BE2C (cell line): ENCODE data around the gene TLK2.

ENCODE experiments used
- DNase-seq: peaks from one replicate; pipeline ENCODE4 v3.0.0-alpha.2; 2020
- H3K27me3 ChIP-seq: fragments of 250-450 bp; sonication (Bioruptor Pico); 2 replicates; pipeline ENCODE4 v1.5.1; 2020; ENCODE audit warnings: mild to moderate bottlenecking
- H3K36me3 ChIP-seq: fragments of 250-450 bp; sonication (Bioruptor Pico); 2 replicates; pipeline ENCODE4 v1.5.1; 2020; ENCODE audit warnings: mild to moderate bottlenecking
- H3K4me1 ChIP-seq: fragments of 250-450 bp; sonication (Bioruptor Pico); 2 replicates; pipeline ENCODE4 v1.5.1; 2020
- H3K4me3 ChIP-seq: 2 replicates; pipeline ENCODE4 v1.5.1; 2011; ENCODE audit warnings: low read depth, low read length
- H3K9me3 ChIP-seq: fragments of 250-450 bp; sonication (Bioruptor Pico); 2 replicates; pipeline ENCODE4 v1.5.1; 2020
- CTCF ChIP-seq: IDR thresholded peaks from 2 replicates; pipeline ENCODE4 v1.5.1; 2012; ENCODE audit warnings: mild to moderate bottlenecking, low read depth, low read length

TLK2 gene

DNA sequence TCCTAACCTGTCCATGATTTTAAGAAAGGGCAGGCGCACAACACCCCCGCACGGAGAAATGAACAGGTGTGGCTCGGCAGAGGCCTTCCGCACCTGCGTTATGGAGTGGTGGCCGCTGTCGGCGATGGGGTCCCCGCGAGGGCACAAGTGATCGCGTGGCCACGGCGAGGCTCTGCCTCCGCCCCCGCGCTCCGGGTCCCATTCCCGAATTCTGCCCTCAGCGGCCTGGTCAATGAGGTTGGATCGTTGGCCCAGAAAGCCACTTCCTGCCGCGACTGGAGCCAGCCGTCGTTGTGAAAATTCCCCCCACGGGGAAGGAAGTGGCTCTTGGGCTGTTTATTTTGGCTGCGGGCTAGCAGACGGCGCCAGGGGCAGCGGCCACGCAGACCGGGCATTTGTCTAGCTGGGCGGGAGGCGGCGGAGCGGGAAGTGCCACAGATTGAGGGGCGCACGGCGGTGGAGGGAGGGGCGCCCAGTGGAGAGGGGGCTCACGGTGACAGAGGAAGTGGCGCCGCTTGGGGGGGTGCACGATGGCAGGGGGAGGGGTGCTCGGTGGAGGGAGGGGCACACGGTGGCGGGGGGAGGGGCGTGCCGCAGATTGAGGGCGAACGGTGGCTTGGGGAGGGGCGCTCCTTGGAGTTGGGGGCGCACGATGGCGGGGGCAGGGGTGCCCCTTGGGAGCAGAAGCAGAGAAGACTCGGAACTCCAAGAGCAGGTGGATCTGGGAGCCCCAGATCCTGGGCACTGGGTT, 173.8 kb downstream of the TLK2 start:
- TF ChIP-seq CTCF = no peak
- peaks cover 15% of the 10 kb centered on the region for H3K4me1 ChIP-seq
- H3K36me3 ChIP-seq = no peaks in the 10 kb centered on the region
- no peaks in the 10 kb centered on the region for H3K27me3 ChIP-seq
- H3K4me3 ChIP-seq = peak overlapping the region; percentile 69
- peak; percentile 43 for DNase-seq
- no peaks in the 10 kb centered on the region for H3K9me3 ChIP-seq

GRCh38 chr17:62653002-62653825, 174.6 kb downstream of the TLK2 start:
- H3K4me3 ChIP-seq = peak overlapping the region; percentile 69
- no peaks in the 10 kb centered on the region for H3K9me3 ChIP-seq
- DNase-seq = peak; percentile 89
- TF ChIP-seq CTCF = no peak
- H3K36me3 ChIP-seq = no peaks in the 10 kb centered on the region
- peaks cover 15% of the 10 kb centered on the region for H3K4me1 ChIP-seq
- no peaks in the 10 kb centered on the region for H3K27me3 ChIP-seq

DNA sequence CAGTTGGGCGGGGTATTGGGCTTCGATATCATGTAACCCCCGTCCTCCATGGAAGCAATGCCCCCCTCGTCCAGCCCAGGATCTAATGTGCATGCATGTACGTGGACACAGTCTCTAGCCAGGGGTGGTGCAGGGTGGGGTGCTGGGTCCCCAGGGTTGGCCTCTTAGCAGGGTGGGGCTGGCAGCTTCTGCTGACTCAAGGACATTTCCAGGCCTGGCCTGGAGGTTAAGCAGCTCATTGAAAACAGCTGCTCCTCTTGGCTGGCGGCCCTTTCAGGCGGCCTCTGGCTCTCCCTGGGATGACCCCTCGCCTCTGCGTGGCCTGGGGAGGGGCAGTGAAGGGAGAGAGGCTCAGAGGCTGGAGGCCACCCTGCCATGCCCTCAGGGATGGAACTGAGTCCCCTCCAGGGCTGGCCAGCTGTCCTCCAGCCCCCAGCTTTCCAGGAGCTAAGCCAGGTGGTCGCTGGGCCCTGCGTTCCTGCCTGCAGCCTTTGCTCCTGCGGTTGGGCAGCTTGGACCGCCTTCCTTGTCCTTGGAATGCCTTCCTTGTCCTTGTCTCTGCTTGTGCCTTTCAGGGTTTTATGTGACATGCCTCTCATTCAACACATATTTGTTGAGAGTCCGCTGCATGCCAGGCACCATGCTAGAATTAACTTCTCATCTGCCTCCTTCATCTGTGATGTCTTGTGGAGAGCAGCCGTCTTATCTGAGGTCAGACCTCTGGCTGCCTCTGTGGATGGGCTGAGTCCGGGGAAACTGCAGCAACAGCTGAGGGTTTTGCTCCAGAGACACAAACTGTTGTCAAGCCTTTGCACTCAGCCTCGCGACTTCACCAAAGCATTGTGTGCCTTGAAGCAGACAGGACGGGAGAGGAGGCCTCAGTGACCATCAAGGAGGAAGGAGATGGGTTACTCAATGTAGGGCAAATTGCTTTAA, 175.5 kb downstream of the TLK2 start:
- Histone ChIP-seq H3K27me3 (no peaks in the 10 kb centered on the region), H3K4me3 (no peak overlapping the region), H3K36me3 (no peaks in the 10 kb centered on the region), H3K9me3 (no peaks in the 10 kb centered on the region), H3K4me1 (peaks cover 15% of the 10 kb centered on the region)
- no peak for TF ChIP-seq CTCF
- DNase-seq = peak; percentile 49

GRCh38 chr17:62655656-62656055, 177.0 kb downstream of the TLK2 start:
- H3K36me3 ChIP-seq = no peaks in the 10 kb centered on the region
- no peak overlapping the region for H3K4me3 ChIP-seq
- DNase-seq = no peak
- H3K9me3 ChIP-seq = no peaks in the 10 kb centered on the region; the same call in 1 of the 2 replicates
- no peak for TF ChIP-seq CTCF
- H3K27me3 ChIP-seq = no peaks in the 10 kb centered on the region
- peaks cover 15% of the 10 kb centered on the region for H3K4me1 ChIP-seq

DNA sequence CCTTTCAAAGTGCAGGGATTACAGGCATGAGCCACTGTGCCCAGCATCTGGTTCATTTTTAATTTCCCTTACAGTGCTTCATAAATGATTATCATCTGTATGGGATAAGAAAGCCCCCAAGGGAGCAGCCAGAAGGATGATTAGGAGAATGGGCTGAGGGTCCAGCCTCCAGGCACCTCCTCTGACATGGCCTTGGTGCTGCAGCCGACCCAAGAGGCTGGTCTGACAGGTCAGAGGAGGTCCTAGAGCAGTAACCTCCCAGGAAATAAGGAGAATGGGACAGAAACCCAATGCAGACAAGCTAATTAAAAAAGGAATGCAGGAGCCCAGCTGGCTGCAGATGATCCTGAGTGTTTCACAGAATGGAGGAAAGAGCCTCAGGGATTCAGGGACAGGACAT, 177.8 kb downstream of the TLK2 start:
- Histone ChIP-seq H3K4me1 (peaks cover 15% of the 10 kb centered on the region), H3K36me3 (no peaks in the 10 kb centered on the region), H3K4me3 (no peak overlapping the region), H3K27me3 (no peaks in the 10 kb centered on the region), H3K9me3 (no peaks in the 10 kb centered on the region; the same call in 1 of the 2 replicates)
- no peak for DNase-seq
- TF ChIP-seq CTCF = no peak
